ENCODE results near the gene ZBTB49. TPM values are rescaled to one million over a fixed set of nuclear protein-coding genes. Genes with fewer than 3 reads are reported as not detected.

Gene ZBTB49, protein sequence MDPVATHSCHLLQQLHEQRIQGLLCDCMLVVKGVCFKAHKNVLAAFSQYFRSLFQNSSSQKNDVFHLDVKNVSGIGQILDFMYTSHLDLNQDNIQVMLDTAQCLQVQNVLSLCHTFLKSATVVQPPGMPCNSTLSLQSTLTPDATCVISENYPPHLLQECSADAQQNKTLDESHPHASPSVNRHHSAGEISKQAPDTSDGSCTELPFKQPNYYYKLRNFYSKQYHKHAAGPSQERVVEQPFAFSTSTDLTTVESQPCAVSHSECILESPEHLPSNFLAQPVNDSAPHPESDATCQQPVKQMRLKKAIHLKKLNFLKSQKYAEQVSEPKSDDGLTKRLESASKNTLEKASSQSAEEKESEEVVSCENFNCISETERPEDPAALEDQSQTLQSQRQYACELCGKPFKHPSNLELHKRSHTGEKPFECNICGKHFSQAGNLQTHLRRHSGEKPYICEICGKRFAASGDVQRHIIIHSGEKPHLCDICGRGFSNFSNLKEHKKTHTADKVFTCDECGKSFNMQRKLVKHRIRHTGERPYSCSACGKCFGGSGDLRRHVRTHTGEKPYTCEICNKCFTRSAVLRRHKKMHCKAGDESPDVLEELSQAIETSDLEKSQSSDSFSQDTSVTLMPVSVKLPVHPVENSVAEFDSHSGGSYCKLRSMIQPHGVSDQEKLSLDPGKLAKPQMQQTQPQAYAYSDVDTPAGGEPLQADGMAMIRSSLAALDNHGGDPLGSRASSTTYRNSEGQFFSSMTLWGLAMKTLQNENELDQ
- 2.6 to 3.3 TPM (median 2.8 TPM) in 5 replicates for total RNA-seq (2022; extraction: Qiagen RNA extraction)

DNA sequence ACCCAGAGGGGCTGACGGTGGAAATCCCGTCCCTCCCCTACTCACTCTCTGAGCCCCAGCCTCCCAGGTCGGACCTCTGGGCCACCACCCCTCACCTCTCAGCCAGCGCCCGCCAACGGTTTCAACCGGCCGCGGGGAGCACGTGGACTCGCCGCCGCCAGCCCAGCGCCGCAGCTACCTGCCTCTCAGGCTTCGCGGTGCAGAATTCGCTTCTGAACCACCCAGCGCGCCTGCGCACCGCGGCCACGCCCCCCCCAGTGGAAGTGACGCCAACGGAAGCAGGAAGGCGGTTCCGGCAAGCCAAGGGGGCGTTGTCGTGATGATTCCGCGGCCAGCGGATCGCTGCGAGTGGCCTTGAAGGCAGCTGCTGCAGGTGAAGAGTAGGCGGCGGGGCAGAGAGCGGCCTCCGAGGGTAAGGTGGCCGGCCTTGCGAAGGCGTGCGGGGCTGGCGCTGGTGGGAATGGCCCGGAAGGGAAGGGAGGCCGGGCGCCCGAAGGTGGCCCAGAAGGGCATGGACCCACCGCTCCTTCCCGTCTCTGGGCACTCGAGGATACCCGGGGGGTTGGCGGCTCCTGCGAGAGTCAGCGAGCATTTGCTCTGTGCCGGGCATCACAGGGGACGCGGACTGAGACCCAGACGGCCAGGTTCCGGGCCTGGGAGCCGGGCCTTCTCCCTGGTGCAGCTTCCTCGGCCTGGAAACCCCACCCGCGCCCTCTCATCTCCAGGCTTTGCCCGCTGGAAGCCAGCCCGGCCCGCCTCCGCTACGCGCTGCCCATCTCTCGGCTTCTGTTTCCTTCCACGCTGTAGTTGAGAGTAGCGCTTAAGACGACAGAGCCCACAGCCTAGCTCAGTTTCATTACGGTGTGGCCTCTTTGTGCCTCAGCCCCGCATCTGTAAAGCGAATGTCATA is at the start of gene ZBTB49, which contains the start of gene LYAR:
Gene ZBTB49, plus strand, starts transcription at position 311 of the 910 bp plus-strand sequence. CDS start 9,695 bp downstream, outside the sequence.
Gene LYAR, minus strand, starts transcription at position 214 of the 910 bp plus-strand sequence. CDS start 6,412 bp downstream, outside the sequence.

DNA sequence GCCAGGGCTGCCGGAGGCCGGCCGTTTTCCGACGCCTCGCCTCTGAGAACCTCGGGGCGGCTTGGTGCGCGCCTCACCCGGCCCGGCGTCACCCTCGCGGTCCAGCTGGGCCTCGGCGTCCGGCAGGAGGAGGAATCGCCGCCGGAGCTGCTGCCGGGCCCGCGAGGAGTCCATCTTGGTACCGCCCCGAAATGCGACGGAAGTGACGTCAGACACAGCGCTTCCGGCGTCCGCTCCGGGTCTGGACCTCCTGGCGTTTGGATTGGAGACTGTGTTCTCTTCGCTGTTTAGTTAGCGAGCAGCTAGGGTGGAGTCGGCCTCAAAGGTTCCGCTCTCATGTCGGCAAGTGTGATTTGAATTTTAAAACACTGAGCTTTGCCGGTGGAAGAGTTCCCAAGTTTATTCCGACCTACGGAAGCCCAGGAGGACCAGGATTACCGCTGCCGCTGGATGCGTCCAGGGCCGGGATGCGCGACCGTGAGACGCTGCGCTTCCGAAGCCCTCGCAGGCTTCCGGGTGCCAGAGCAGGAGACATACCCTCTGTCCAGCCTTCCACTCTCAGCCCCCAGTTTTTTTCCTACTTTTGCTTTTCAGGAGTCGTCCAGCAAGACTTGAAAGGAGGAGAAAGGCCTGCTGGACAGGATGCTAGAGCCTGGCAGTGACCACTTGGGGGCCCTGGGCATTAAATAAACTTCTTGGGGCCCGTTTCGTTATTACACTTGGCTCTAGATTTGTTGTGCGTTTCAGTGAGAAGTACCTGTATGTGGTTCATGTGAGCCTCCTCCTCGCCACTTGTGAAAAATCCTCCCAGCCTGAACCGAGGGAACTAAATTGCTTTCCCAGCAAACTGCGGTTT is 41.8 kb upstream of the ZBTB49 start, which contains the start of gene TMEM128:
Gene TMEM128, minus strand, starts transcription at position 195 of the 856 bp plus-strand sequence. Its CDS starts 21 bp downstream, at position 174.

Other genes with a start within 250 kb of the ZBTB49 start
- gene OTOP1, start 63.3 kb upstream of the ZBTB49 start, total RNA-seq (2022; extraction: Qiagen RNA extraction) = not detected in 5 replicates
- 11.2 to 13.1 TPM (median 11.5 TPM) in 5 replicates for gene TMEM128, start 42.0 kb upstream of the ZBTB49 start, total RNA-seq (2022; extraction: Qiagen RNA extraction)
- gene LYAR, start 97 bp upstream of the ZBTB49 start, total RNA-seq (2022; extraction: Qiagen RNA extraction) = 25.7 to 31.9 TPM (median 28.1 TPM) in 5 replicates
- gene NSG1, start 96.9 kb downstream of the ZBTB49 start, total RNA-seq (2022; extraction: Qiagen RNA extraction) = 8.1 to 12.2 TPM (median 11.0 TPM) in 5 replicates